HG02759 (cell line): ENCODE measurements around the gene HTR3B.
"Not testable (repeated sequence)": the region's sequence is repeated elsewhere in the genome, so short reads cannot be mapped to it uniquely, and the experiment has no call there.

Source experiments
- ATAC-seq: cut with Tn5 transposase; IDR thresholded peaks from one replicate; pipeline ENCODE4 v1.9.1; 2021; ENCODE audit warnings: mild to moderate bottlenecking, moderate library complexity; ENCODE audit not compliant: unreplicated experiment

HTR3B gene, protein sequence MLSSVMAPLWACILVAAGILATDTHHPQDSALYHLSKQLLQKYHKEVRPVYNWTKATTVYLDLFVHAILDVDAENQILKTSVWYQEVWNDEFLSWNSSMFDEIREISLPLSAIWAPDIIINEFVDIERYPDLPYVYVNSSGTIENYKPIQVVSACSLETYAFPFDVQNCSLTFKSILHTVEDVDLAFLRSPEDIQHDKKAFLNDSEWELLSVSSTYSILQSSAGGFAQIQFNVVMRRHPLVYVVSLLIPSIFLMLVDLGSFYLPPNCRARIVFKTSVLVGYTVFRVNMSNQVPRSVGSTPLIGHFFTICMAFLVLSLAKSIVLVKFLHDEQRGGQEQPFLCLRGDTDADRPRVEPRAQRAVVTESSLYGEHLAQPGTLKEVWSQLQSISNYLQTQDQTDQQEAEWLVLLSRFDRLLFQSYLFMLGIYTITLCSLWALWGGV

DNA sequence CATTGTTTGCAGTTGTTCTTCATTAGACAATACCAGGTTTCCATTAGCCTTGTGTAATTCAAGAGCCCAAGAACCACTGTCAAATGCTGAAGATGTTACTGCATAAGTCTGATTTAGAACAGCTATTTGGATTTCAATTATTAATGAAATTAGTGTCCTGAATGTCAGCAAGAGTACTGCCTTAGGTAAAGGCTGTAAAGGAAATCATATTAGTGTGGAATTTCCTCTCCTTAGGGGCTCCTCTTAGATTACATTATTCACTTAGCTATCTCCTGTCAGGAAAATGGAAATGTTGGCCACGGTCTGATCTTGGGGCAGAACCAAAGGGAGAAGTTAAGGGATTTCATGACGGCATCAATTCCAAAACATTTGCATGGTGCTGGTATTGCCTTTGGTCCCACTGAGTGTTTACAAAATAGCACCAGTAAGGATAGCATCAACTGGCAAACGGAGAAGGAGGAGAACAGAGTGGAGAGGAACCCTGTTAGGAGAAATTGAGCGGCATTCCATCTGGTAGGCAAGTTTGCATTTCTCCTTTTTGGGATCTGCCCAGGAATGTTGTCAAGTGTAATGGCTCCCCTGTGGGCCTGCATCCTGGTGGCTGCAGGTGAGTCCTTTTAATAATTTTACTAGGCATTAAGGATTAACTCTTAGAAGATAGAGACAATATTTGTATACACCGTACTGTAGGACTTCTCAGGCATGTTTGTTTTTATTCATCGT, at the start of gene HTR3B:
Gene HTR3B (plus strand): TSS at position 418 of the 723 bp plus-strand sequence. CDS start 138 bp downstream, at position 556.
- no peak for ATAC-seq

DNA sequence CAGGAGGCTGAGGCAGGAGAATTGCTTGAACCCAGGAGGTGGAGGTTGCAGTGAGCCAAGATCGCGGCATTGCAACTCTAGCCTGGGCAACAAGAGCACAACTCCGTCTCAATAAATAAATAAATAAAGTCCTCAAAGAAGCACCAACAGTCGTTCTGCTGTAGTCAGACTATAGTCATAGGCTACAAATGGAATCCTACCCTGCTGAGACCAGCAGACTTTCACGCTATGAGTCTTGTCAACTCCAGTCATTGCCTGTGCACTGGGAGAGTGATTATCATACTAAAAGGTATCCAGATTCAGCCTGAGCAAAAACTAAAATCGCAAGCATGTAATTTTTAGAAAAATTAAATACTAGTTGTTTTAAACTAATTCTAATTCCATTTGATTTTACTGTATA, 48.8 kb upstream of the HTR3B start:
- no peak for ATAC-seq

DNA sequence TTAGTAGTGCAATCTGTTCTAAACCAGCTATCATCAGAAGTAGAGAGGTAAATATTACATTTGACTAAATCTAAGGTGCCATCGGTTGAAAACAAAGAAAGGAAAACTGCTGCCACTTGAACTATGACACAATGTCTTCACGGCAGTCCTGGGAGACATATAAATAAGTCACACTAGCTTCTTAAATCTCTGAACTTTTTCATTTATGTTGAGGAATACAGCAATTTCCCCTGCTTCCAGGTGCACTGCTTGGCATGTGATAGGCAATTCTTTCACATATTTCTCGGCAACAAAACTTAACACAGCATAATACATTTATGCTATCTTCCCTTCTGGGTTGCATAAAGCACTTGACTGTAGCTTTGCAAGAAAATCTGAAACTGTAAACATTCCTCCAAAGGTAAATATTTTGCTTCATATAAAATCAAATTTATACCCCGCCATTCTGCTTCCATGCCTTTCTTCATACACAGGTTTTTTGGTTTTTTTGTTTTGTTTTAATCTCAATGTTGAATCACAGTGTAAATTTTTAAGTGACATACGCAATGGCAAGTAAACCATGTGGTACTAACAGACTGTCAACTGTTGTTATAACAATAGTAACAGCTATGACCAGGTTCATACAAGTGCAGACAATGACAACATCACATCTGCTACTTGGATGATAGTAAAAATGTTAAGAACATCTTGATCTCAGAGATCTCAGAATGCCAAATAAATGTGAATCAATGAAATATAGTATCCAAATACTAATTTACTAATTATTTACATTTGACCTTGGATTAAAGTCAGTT, 47.4 kb upstream of the HTR3B start:
- ATAC-seq = no peak

DNA sequence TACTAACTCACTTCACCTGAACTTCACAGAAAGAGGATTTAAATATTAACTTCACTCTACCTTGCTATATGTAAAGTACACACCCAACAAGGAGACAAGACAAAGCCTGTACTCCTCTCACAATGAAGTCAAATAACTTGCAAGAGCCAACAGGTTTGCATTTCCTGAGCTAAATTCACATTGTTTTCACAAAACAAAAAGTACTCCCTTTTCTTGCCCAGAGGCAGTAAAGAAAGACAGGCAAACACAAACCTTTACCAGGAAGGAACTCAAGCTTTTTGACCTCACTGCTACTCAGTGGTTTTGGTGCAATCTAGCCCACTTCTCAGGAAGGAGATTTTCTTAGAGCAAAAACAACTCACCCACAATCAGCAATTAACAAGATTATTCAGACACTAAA, 44.9 kb upstream of the HTR3B start:
- ATAC-seq = no peak

DNA sequence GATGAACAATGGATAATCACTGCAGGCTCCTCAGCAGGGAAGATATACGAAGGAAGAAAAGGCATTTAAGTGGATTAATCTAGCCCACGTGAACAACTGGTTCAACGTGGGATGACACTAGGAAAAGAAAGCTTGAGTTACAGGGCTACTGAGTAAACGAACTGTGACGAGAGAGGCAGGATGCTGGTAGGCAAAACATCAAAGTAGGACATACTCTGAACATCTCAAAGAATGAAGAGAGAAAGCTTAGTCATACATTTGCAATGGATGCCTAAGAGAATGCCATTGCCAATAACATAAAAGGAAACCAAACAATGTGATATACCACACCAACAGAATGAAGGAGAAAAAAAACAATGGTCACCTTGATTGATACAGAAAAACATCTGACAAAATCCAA, 42.2 kb upstream of the HTR3B start:
- ATAC-seq = no peak

DNA sequence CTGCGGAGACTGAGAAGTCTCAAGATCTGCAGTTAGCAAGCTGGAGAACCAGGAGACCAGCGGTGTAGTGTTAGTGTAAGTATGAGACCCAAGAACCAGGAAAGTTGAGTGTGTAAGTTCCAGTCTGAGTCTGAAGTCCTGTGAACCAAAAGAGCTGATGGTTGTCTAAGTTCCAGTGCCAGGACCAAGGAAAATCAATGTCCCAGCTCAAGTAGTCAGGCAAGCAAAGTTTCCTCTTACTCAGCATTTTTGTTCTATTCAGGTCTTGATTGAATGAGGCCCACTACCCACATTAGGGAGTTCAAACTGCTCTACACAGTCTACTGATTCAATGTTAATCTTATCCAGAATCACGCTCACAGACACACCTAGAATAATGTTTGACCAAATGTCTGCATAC, 40.2 kb upstream of the HTR3B start:
- ATAC-seq = no peak

DNA sequence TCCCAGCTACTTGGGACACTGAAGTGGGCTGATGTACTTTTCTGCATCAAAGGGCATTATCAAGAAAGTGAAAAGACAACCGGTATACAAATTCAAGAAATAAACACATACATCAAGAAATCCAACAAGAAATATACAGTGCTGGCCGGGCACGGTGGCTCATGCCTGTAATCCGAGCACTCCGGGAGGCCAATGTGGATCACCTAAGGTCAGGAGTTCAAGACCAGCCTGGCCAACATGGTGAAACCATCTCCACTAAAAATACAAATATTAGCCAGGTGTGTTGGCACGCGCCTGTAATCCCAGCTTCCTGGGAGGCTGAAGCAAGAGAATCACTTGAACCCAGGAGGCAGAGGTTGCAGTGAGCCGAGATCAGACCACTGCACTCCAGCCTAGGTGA, 38.7 kb upstream of the HTR3B start:
- ATAC-seq = no peak

DNA sequence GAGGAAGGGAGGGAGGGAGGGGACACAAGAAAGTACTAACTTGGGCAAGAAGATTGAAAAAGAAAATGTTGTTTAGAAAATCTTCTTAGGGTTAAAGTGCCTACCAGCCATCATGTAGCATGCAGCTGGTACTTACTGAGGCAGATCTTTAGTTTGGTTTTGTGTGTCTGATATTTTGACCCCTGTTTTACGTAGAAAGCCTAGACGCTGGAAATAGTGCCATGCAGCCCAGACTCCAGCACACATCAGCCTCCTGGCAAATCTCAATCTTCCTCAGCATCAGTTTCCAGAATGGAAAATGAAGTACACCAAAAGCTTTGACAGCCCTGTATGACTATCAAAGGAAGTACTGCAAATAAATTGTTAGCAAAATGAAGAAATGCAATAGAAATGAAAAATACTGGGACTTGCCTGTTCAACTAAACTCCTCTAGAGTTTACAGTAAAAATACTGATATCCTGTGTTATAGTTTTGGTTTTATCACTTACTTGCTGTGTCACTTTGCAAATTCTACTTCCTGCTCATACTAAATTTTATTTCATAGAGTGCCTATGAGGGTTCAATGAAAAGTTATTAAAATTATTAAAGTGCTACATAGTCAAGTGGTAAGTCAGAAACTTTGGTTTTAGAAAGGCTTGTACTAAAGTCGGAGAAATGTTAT, 36.6 kb upstream of the HTR3B start:
- ATAC-seq = no peak

DNA sequence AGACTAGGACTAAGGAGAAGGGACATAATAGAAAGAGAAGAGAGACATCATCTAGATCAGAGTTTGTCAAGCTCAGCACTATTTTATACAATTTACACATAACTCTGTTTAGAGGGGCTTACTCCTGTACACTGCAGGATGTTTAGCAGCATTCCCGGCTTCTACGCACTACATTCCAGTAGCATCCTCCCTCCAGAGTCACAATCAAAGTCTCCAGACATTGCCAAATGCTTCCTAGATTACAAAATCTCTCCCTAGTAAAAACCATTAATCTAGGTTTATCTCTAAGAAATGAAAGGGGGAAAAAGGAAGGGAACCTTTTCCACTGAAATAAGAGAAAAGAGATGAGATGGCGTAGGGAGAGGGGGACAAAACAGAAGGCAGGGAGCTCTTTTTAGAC, 33.3 kb upstream of the HTR3B start:
- no peak for ATAC-seq

DNA sequence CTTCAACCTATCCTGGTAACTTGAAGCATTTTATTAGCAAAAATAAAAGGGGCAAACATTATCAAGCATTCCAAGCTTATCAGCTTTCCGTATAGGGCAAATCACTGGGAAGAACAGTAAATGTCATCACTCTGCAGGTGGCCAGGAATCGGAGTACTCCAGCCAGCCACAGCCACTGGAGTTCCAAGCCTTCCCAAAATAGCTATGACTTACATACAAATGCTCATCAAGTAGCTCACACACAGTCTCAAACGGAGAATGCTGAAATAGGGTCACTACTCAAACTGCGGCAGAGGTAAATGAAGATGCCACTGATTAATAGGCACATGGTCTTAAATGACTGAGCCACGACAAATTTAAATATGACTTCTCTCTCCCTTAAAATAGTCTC, 31.4 kb upstream of the HTR3B start:
- ATAC-seq = no peak

DNA sequence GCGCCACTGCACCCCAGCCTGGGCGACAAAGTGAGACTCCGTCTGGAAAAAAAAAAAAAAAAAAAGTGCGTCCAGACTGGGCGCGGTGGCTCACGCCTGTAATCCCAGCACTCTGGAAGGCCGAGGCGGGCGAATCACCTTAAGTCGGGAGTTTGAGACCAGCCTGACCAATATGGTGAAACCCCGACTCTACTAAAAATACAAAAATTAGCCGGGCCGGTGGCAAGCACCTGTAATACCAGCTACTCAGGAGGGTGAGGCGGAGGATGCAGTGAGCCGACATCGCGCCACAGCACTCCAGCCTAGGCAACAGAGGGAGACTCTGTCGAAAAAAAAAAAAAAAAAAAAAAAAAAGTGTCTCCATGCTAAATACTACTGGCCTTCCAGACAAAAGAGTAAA, 30.5 kb upstream of the HTR3B start:
- no peak for ATAC-seq

DNA sequence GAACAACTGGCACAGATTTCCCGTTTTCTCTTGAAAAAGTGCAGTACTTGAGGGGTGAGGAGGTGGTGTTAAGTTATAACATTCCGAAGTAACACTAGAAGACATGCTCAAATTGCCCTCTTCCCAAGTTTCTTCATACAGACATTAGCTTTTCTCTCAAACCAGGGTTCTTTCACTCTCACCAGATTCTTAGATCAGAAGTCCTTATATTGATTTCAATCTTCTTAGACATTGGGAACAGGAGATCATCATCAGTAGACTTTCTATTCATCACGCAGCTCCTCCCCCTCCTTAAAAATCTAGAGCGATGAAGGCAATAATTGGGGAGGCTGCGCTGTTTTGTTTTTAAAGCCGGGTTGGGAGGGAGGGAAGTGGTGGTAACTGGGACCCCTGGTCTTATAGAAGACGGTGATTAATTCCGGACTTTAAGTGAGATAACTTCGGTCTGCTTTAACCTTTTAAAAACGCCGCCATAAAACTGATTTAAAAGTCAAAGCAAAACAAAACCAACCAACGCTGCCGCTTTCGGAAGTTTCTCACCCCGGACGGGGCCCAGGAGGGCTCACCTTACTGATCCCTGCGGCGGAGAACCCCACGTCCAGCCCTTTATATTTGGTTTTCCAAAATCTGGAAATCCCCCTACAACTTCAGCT, 29.9 kb upstream of the HTR3B start:
- ATAC-seq = peak; percentile 37

DNA sequence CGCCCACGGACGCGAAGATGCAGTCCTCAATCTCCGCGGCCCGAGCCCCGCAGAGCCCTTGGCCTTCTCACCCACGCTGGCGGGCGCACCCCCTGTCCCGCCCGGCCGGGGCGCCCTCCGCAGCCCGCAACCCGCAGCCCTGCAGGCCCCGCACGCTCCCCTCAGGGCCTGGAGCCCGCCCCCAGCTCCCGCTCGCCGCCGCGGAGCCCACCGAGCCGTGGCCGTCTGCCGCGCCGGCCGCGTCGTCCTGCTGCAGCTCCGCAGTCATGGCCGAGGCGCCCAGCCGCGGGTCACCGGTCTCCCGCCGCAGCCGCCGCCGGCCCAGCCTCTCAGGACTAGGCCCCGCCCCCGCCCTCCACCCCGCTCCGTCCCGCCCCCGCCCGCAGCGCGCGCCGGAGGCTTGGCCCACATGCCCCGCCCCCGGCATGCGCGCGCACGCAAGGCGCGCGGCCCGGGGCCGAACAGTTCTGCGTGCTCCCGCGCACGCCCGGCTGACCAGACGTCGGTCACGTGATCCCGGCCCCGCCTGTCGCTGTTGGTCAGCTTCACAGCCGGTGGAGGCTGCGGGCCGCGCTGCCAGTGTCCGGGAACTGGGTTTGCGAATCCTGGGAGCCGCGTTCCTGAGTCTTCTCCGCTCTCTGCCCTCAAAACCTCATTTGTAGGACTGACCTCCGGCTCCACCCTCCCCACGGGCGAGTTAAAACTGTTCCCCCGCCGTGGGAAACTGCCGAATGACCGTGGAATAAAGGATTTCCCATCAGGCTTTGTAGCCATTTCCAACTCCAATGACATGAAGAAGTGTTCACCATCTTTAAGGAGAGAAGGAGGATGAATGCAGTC, 29.1 kb upstream of the HTR3B start, which contains the start of gene USP28:
Gene USP28 (minus strand): TSS at position 339 of the 840 bp plus-strand sequence. CDS start 71 bp downstream, at position 268.
- peak; percentile 87 for ATAC-seq

DNA sequence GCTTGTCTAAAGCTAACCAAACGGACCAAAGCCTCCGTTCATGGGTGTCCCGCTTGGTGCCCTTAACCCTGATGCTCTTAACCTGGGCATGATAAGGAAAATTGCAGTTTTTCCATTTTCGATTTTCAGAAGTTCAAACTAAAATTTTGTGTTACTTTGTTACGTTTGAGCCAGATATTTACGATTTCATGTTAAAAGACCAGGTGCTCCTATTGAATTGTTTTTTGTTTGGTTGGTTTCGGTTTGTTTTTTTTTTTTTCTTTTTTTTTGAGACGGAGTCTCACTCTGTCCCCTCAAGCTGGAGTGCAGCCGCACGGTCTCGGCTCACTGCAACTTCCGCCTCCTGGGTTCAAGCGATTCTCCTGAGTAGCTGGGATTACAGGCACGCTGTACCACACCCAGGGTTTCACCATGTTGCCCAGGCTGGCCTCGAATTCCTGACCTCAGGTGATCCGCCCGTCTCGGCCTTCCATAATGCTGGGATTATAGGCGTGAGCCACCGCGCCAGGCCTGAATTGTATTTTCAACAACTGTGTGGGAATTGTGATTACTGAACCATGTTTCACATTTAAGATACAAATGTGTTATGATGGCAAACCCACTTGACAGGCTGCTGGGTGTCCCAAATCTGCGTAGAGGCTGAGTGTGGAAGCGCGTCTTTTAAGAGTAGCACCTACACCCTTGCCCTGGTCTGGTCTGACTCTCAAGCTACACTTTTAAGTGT, 28.4 kb upstream of the HTR3B start:
- ATAC-seq = no peak

DNA sequence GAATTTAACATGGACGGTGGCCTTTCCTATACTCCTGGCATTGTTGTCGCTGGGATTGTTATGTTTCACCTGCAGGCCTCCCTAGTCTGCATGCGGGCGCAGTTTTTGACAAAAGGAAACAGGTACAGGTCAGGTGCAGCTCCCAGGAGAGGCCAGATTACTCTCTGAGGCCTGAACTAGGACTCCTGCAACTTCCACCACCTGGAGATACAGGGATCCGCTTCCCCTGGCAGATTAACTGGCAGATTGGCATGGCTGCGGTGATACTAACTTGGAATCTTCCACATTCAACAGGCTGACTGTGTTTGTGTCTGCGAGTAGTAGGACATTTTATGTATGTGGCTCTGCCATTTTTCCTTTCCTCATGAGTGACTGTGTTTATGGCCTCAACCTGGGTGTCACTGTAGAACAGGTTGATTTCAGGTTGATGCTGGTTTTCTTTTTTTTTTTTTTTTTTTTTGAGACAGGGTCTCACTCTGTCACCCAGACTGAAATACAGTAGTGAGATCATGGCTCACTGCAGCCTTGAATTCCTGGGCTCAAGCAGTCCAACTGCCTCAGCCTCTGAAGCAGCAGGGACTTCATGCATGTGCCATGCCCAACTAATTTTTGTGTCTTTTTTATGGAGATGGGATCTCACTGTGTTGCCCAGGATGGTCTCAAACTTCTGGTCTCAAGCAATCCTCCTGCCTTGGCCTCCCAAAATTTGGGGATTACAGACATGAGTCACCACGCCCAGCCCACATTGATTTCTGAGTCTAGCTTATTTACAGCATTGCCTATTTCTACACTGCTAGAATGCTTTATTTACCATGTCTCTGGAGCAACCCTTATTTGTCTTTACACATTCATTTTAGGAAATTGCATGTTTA, 27.6 kb upstream of the HTR3B start:
- no peak for ATAC-seq

DNA sequence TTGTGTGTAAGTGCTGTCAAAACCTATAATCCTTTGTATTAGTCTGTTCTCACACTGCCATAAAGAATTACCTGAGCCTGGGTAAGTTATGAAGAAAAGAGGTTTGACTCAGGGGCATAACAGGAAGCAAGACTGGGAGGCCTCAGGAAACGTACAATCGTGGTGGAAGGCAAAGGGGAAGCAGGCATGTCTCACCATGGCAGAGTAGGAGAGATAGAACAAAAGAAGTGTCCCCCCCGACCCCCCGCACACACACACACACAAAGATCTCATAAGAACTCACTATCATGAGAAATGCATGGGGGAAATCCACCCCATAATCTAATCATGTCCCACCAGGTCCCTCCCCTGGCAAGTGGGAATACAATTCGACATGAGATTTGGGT, 26.9 kb upstream of the HTR3B start:
- no peak for ATAC-seq

DNA sequence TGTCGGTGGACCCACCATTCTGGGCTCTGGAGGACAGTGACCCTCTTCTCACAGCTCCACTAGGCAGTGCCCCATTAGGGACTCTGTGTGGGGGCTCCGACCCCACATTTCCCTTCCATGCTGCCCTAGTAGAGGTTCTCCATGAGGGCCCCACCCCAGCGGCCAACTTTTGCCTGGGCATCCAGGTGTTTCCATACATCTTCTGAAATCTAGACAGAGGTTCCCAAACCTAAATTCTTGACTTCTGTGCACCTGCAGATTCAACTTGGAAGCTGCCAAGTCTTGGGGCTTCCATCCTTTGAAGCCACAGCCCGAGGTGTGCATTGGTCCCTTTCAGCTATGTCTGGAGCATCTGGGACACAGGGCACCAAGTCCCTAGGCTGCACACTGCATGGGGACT, 25.1 kb upstream of the HTR3B start:
- ATAC-seq = not testable (repeated sequence)

DNA sequence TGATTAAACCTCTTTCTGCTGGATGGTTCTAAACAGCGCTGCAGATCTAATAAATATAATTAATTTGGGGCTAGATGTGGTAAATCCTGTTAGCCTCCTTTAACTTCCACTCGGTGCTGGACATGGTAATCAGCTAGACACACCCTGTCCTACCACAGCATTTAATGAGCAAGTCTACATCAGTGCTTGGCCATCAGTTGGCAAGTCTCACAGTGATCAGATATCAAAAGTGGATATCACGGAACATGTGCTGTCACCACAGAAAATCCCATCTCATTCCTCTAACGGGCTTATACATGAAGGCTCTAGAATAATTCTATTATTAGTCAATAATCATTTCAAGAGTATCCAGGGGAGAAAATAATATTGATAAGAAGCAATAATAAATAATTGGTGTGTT, 23.6 kb upstream of the HTR3B start:
- ATAC-seq = no peak
